HG03064 (cell line): ENCODE data around the gene NOTCH3.

Experiments
- ATAC-seq: cut with Tn5 transposase; IDR thresholded peaks from one replicate; pipeline ENCODE4 v1.9.1; 2021; ENCODE audit warnings: low read depth; ENCODE audit not compliant: unreplicated experiment

The NOTCH3 gene

DNA sequence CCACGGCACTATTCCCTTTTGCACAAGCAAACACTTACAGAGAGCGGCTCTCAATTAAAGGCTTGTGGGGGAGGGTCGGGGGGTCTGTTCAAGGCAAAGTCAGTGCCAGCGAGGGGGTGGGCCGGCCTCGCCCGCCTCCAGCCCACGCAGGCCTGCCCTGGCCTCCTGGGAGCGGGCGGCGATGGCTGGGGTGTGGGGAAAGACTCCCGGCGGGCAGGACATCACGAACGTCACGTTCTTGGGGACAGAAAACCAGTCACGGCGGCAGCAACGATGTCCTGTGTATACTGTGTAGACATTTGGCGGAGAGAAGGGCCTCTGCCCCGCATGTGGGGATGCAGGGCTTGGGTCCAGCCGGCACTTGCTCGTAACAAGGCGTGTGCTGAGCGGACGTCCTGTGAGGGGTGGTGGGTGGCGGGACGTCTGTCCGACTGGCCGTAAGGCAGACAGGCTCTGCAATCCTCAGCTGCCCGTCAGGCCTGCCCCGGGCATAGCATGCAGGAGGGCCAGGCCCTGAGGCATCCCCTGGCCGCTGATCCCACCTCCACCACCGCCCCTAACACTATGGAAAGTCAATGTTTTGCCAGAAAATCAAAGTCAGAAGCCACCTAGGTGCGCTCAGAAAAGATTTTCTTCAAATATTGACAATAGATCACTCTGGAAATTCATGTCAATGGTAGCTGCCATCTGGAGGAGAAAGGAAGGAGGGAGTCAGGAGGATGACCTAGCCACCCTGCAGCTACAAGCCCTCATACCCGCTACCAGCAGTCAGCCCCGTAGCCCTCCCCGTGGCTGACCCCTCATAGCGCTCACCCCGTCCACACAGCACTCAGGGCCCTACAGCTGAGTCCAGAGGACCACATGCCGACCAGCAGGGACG, 37.2 kb upstream of the NOTCH3 start:
- no peak for ATAC-seq

DNA sequence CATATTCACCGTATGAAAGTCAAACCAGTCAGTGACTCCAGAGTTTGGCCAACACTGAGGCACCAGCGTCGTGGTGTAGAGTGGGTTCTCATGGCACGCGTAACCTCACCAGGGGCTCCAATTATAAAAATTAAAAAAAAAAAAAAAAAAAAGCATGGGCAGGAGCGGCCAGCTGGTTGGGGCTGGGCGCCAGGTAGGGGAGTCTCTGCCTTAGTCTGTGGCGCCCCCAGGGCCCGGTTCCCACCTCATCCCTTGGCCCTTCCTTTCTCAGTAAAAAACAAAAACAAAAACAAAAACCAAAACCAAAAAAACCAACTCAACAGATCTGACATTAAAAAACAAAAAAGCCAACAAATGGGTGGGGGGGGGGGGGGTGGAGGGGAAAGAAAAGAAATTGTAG, 36.1 kb upstream of the NOTCH3 start:
- no peak for ATAC-seq

DNA sequence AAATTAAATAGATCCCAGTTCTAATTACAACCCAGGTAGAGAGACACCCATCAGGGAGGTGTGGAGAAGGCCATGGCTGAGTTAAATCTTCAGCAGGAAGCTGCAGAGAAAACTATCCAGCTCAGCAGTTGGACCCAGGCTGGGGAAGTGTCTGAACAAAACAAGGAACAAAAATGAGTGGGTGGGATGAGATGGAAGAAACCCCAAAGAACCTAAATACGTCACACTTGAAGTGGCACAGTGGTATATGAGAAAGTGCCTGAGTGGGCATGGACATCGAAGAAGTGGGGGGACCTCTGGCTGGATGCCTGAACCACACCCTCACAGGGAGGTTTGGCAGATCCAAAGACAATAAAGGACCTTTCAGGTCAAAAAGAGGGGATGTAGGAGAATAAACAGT, 35.0 kb upstream of the NOTCH3 start:
- no peak for ATAC-seq

DNA sequence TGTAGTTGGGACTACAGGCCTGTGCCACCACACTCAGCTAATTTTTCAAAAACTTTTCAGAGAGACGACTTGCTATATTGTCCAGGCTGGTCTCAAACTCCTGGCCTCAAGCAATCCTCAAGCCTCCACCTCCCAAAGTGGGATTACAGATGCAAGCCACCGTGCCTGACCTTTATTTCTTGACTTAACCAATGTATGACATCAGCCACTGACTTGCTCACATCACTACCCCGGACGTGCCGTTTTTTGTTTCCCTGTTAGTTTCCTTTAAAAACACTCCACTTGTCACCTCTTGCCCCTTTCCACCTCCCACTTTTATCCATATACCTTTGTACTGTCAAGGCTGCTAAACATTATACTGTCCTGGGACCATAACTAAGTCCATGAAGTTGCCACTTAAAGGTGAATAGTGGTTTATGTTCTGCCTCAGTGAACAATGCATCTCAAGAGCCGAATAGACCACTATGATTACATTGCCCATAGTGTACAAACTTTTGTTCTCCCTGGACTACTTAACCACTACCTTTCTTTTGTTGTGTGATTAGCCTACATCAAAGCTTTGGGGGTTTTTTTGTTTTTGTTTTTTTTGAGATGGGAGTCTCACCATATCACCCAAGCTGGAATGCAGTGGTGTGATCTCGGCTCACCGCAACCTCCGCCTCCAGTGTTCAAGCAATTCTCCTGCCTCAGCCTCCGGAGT, 33.8 kb upstream of the NOTCH3 start:
- no peak for ATAC-seq

DNA sequence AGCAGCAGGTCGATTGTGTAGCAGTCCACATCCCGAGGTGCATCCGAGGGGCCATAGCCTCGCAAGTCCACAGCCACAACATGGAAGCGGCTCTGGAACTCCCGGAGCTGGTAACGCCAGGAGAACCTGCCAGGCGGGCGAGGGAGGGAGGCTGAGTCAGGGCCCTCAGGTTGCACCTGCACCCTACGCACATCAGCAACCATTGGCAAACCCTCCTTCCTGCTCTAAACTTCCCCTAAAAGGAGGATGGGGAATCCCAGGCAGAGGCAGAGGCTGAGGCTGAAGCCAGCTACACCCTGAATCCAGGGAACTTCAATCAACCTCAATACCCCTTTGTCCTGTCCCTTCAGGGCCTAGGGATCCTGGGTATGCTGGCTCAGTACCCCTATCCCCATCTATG, 30.5 kb upstream of the NOTCH3 start:
- no peak for ATAC-seq

DNA sequence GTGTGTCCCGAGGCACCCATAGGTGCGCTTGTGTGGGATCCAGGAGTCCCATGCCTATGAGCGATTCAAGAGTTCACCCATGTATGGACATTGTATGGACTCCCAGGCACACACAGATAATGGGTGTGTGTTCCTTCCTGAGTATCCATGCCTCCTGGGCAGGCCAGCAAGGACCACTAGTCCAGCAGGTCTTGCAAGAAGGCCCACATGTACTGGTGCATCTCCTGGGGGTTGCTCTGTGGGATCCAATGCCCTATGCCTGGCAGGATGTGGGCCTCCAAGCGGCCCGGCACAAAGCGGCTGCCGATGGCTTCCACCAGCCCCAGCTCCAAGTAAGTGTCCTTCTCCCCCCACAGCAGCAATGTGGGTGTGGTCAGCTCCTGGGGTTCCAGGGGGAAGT, 26.5 kb upstream of the NOTCH3 start:
- ATAC-seq = no peak

DNA sequence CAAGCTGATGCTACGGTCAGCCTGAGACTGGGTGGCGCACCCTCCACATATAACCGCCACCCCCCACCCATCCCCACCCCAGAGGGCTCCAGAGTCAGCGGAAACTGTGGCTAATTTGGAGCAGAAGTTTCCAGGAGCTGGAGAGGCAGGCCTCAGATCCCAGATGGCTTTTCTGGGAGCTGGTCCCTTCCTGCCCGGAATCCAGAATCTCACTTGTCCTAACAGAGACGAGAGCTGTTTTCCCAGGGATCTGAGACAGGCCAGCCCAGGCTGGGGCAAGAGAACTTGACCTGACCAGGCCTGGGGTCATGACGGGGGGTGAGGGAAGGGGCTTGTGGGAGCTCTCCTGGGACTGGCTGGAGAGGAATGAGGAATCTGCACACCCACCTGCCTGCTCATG, 25.0 kb upstream of the NOTCH3 start:
- ATAC-seq = no peak

DNA sequence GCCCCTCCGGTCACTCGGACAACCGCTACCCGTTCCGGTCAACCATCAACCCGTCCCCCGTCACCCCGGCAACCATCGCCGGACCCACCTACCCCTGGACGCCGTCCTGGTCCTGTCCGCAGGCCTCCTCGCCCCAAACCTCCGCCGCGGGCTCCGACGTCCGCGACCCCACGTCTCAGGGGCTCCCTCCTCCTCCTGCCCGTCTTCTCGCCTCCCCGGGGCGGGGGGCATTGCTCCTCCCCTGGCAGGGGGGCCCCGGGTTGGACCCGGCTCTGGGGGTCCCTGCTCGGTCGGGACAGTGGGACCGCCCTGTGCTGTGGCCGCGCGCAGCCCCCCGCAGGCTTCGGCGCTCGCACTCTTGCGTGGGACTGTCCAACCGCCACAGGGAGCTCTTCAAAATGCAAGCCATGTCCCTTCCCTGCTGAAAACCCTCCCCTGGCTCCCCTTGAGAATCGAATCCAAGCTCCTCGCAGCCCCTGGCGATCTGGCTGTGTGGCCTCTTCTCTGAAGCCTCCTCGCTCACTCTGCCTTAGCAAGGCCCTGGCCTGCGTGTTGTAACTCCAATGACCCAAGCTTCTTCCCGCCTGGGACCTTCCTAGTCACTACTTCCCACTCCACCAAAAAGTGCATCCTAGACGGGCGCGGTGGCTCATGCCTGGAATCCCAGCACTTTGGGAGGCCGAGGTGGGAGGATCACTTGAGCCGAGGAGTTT, 23.0 kb upstream of the NOTCH3 start:
- no peak for ATAC-seq

DNA sequence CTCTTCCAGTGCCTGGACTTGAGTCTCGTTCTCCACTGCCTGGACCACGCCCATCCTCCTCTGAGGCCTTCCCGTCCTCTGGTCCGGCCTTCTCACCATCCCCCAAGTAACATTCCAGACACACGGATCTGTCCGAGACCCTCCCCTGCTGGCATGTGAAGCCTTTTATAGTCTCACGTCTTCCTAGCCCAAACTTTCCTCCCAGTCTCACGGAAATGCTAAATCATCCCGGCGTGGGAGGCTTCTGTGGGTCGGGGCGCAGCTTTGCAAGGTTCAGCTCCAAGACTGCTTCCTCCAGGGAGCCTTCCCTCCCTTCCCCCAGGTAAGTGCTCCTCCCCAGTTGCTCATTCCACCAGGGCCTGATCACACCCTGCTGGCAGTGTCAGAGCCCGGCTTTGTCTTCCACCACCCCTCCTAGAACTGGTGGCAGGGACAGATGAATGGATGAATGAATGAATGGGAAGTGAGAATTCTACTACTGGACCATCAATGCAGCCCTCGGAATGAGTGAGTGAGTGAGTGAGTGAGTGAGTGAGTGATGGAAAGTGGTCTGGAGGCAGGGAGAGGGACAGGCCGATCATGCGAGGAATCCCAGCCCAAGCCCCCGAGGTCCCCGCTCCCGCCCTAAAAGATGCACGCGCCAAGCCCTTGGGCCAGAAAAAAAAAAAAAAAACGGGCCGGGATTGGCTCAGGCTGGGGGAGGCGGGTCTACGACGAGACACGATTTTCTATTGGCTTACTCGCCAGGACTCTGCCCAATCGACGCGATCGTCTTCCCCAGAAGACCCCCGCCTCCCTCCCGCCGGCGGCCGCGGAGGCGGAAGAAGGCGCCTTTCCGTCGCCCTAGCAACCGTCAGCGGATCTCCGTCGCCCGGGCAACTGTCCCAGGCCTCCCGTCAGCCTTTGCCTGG, 22.2 kb upstream of the NOTCH3 start:
- peak; percentile 73 for ATAC-seq

DNA sequence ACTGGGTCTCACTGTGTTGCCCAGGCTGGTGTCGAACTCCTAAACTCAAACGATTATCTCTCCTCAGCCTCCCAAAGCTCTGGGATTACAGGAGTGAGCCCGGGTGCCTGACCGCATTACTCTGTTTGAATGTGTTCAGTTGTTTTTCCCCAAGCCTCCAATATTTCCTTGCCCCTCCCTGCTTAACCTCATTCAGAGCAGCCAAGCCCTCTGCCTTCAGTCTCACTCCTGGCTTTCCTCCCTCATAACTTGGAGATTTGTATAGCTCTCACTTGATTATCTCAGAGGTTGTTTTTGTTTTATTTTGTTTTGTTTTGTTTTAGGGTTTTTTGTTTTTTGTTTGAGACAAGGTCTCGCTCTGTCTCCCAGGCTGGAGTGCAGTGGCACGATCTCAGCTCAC, 20.0 kb upstream of the NOTCH3 start:
- ATAC-seq = no peak

DNA sequence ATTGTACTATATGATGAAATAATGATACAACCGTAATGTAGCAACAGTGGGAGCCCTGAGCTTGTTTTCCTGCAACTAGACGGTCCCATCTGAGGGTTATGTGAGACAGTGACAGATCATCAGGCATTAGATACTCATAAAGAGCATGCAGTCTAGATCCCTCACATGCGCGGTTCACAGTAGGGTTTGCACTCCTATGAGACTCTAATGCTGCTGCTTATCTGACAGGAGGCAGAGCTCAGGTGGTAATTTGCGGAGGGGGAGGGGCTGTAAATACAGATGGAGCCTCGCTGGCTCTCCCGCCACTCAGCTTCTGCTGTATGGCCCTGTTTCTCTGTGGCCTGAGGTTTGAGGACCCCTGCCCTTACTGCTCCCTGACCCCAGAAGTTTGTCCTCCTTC, 17.7 kb upstream of the NOTCH3 start:
- no peak for ATAC-seq

DNA sequence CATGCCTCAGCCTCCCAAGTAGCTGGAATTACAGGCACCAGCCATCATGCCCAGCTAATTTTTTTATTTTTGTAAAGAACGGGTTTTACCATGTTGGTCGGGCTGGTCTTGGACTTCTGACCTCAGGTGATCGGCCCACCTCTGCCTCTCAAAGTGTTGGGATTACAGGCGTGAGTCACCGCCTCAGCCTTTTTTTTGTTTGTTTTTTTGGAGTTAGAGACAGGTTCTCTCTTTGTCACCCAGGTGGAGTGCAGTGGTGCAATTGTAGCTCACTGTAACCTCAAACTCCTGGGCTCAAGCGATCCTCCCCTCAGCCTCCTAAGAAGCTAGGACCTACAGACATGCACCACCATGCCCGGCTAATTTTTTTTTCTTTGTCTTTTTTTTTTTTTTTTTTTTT, 15.6 kb upstream of the NOTCH3 start:
- ATAC-seq = no peak

DNA sequence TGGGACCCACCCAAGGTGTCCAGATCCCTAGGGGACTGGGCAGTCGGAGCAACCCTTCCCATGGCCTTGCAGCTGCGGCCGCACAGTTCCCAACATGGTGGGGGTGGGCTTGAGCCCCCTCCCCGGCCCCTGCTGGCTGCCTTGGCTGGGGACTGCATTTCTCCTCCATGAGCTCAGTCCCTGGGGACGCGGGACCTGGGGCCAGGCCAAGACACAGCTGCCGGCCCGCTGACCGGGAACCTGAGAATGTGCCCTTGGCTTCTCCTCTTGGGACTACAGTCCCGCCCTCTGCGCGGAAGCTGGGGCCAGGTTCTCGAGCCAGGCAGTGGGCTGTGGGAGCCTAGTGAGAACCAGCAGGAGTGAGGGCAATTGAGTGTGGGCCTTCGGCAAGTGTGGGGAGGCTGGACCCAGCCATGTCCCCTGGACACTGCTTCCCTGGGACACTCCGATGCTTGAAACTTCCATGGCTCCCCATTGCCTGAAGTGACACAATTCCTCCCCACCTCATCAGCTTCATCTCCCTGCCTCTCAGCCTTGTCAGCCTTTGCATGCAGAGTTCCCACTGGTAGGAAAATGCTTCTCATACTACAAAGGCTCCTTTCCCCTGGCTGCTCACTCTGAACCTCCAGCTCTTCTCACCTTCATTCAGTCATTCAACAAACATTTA, 13.1 kb upstream of the NOTCH3 start:
- no peak for ATAC-seq

DNA sequence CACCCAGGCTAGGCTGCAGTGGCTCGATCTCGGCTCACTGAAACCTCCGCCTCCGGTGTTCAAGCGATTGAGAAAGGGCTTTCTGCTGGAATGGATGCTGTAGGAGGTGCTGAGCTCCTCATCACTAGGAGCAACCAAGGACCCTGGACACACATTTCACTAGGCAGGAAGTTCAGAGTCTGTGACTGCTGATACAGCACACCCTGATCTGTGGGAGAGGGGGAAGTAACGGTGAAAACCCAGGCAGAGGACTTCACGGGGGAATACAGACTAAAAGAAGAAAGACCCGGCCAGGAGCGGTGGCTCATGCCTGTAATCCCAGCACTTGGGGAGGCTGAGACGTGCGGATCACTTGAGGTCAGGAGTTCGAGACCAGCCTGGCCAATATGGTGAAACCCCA, 11.9 kb upstream of the NOTCH3 start:
- no peak for ATAC-seq

DNA sequence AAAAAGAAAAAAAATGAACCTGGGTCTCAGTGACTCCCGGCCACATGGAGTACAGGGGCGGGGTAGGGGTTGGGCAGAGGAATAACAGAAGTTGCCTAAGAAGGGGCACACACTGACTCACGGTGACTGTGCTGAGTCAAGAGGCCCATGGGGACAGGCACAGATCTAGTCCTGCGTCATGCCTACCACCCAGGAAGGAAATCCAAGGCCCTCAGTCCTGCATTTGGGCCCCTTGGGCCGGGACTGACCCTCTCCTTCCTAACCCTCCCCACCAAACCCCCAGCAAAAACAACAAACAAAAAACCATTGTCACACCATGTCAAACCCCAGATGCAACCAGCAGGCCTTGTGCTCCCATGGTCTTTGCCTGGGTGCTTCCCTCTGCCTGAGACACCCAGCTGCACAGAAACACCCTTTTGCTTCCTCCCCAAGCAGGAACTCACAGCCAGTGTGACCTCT, 9.6 kb upstream of the NOTCH3 start:
- ATAC-seq = no peak

DNA sequence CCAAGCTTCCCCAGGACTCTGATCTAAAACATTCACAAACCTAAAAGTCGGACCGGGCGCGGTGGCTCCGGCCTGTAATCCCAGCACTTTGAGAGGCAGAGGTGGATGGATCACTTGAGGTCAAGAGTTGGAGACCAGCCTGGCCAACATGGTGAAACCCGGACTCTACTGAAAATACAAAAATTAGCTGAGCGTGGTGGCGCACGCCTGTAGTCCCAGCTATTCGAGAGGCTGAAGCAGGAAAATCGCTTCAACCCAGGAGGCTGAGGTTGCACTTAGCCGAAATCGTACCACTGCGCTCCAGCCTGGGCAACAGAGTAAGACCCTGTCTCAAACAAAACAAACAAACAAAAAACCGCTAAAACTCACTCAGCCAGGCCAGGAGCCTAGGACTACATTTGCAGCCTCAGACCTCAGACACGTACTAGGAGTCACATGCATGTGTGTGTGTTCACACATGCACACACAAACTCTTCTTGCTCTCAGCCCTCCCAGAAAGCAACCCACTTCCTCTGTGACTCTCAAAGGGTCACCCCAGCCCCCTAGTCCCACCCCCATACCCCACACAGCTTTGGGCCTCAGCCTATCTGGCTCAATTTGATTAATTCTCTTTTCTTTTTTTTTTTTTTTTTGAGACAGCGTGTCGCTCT, 704 bp upstream of the NOTCH3 start:
- ATAC-seq = no peak

DNA sequence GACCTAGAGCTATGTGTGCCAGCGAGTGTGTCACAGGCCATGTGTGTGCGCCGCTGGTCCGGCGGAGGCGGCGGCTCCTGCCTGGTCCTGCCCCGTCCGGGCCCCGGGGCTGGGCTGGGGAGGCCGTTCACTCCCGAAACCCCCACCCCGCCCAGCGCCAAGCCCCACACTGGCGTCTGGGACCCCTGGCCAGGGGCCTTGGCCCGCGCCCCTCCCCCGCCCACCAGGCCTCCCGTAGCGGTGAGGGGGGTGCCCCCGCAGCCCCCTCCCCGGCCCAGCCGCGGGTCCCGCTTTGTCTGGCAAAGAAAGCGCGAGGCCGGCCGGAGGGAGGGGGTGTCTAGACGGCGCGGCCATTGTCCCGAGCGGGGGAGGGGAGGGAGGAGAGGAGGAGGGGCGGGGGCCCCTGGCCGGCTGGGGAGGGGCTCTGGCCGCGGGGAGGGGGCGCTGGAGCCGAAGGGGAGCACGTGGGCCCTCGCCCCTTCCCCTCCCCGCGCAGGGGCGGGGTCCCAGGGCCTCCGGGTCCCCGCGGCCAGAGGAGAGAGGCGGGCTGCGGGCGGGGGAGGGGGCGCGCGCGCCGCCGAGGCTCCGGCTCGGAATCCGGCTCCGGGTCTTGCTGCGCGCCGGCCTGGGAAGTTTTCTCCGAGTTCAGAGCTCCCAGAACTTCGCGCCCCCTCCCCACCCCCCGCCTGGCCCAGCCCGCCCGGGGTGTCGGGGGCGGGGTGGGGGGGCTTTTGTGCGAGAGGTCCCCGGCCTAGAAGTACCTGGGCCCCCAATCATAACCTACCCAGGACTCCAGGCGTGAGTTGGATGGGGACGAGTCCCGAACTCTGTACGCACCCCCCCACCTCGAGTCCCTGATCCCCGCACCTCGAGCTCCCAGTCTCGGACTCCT, 888 bp downstream of the NOTCH3 start:
- ATAC-seq = no peak

DNA sequence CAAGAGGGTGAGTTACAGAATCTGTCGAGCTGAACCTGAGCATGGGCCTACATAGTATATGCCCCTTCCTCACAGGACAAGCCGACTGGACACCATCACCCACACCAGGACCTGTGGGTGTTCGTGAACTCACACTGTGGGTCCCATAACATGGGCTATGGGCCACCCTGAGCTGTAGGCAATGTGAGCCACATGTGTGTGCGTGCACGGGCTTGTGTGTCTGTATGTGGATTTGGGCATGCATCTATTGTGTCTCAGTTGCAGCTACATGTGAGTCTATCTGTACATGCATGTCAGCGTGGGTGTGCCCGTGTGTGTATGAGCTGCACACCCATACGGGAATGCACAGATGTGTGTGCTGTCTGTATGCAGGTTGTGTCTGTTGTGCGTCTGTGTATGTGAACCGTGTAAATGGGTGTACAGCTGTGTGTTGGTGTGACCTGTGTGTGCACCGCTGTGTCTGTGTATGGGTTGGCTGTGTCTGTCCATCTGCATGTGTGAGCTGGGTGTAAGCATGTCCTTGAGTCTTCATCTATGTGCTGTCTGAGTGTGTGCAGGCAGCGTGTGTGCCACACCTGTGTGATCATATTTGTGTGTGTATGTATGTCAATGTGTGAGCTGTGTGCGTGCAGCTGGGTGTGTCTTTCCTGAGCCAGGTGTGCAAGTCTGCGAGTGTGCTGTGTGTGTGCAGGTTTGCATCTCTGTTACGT, 1.7 kb downstream of the NOTCH3 start:
- no peak for ATAC-seq
